Stimulated activated CD8-positive, alpha-beta memory T cell treated with anti-CD3 and anti-CD28 coated beads, Interleukin-4, amount 100 ng/mL, for 24 hours (primary cell): ENCODE data around the gene SYTL4.

Experiments used
- DNase-seq: peaks from one replicate; pipeline ENCODE4 v3.0.0-alpha.2; 2020; ENCODE audit warnings: low read depth

The SYTL4 gene

DNA sequence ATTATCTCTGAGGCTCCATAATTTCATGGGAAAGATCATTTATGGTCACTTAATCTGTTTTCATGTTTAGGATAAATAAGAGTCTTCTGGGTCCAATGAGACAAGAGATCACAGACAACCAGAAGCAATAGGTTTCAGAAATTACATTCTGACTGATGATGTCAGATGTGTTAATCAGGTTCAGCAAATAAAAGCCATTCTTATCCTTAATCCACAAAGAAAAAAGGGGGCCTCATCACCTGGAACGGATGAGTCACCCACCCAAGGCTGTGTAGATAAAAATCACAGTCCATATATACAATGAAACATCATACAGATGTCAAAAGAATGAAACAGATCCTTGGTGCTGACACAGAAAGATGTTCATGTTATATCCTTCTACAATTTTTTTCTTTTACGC is 36.6 kb downstream of the SYTL4 start:
- no peak for DNase-seq

DNA sequence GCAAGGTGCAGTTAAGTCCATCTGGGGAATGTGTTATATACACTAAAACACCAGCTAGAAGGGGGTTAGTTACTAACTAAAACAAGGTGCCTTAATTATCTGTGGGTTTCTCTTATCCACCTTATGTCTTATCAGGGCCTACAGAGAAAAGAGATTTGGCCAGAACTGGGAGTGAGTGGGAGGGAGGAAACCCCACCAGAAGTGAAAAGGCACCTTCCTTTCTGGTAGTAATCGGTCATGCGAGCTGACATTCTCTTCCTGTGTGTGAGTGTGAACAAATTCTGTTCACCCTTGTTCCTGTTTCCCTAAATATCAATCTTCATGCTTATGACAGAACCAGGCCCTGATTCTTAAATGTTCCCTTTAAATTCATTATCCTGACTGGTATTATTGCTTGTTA is 44.4 kb downstream of the SYTL4 start:
- no peak for DNase-seq

DNA sequence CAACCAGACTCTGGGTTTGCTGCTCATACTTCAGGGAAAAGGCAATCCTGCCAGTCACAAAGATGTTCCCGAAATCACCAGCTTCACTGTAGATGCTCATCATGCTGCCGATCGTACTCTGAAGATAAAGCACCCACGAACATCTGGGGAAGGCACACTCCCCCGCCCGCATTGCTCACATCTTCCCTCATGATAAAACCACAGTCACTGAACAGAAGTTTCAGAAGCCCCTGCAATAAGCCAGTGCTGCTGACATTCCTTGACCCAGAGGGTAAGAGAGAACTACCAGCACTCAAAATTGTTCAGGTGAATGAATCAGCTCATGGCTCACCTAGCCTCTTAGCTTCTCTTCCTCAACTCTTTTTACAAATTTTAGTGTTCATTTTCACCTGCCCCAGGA is 44.8 kb downstream of the SYTL4 start:
- no peak for DNase-seq

GRCh38 chrX:100685997-100686305 is 46.0 kb downstream of the SYTL4 start:
- DNase-seq, result no peak

DNA sequence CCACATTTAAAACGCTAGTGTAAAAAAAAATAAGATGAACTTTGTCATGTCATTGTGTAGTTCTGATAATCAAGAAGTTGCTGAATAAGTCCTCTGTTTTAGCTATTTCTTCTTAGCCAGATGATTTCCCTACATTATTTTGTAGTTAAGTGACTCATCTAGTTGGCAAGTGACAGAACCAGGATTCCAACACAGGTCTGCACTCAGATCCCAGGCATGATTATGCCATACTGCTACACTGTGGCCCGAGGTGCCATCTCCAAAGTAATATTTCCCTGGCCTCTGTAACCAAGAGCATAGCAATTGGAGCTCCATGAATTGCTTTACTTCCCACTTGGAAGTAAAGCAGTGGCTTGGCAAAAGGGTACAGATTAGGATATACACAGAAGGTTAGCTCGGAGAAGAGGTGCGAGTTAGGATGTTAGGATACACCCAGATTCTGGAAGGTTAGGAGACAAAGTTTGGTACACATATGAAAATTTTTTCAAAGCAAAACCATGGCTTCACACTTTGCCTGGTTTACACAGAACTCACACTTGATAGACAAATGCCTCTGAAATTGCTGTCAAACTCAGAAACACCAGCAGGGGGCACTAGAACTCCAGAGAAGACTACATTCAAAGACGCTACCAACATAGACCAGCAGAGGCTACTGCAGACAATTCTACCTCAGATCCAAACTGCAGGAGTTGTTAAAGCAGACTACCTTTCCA is 46.5 kb downstream of the SYTL4 start:
- peak; percentile 27 for DNase-seq

GRCh38 chrX:100682939-100683338 is 49.0 kb downstream of the SYTL4 start:
- DNase-seq, result no peak

DNA sequence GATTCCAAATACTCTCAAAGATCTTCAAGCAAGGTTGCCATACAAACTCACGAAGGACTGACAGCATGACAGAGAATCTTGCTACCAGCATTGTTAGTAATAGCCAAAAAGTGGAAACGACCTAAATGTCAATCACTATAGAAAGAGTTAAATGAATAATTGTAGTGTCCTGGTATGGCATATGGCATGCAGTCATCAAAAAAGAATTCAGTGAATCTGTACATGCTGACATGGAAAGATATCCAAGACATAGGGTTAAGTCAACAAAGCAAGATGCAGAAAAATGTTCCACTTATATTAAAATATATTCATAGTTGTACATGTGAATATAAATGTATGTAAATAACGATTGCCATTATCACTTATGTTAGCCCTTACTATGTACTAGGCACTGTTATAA is 50.3 kb downstream of the SYTL4 start:
- DNase-seq, result no peak

DNA sequence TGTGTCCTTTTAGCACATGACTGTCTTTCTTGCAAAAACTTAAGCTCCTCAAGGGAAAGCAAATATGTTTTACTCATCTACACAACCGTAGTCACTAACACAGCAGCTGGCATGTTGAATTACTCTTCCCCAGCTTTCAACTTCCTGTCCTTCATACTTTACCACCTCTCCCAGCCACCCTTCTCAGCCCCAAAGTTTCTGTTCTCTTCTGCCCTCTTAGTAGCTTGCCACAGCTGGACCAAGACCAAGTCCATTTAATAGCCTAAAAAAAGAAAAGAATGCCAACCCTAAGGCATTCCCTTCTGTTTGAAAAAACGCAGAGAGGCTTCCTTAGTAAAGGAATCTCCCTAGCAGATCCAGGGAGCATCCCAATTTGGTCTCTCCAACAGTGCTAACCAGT is 51.2 kb downstream of the SYTL4 start:
- no peak for DNase-seq

DNA sequence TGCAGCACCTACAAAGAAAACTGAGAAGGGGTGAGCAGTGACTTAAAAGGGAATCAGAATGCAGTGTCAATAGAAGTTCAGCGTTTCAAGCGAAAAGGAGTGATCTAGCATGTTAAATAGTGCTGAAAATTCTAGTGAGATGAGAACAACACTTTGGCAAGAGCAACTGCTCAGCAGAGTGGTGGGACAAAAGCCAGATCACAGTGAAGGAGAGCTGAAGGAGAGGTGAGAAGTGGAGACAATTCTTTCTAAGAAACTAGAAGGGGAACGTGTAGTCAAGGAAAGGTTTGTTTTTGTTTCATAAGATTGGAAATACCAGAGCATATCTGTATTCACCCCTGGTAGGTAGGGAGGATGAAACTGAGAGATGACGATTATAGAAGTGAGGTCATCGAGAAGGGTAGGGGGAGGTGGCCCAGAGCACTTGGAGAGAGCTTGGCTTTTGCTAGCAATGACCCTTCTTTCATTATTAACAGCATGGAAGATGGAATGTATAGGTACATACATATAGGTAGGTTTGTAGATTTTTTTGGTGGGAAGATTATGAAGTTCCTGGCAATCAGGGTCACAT is 54.2 kb downstream of the SYTL4 start:
- no peak for DNase-seq

DNA sequence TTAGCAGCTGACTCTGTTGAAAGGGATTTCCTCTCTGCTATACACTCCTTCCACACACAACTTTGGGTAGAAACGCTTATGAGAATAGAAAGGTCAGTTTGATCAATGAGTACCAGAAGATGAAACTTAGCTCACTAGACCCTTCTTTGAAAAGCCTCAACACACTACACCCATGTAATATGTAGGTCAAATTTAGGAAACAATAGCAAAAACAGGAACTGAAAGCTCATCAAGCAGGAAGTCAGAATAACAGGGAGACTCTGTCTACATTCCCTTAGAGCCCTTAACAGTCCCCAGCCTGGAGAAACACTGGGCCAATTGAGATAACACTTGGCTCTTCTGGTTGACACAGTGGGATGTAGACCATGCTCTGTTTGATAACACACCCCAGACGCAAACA is 57.2 kb downstream of the SYTL4 start:
- DNase-seq, result no peak

GRCh38 chrX:100673397-100673953 is 58.4 kb downstream of the SYTL4 start:
- no peak for DNase-seq

DNA sequence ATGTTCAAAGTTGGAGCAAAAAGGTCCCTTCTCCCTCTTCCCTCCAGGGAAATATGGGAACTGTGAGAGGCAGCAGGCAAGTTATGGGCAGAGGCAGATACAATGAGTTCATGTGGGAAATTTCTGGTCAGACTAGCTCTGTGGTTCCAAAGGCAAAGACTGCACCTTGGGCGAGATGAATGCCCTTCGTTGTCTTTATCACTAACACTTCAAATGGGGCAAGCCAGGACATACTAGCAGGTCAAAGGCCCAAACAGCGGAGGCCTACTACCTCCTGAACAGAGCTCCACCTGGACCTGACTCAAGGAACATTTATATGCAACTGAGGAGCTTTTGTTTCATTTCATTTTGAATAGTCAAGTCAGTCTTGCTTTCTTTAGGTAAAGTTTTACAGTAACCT is 59.0 kb downstream of the SYTL4 start:
- no peak for DNase-seq

- DNase-seq, result no peak
Measured at GRCh38 chrX:100663642-100664041, 68.3 kb downstream of the SYTL4 start.

DNA sequence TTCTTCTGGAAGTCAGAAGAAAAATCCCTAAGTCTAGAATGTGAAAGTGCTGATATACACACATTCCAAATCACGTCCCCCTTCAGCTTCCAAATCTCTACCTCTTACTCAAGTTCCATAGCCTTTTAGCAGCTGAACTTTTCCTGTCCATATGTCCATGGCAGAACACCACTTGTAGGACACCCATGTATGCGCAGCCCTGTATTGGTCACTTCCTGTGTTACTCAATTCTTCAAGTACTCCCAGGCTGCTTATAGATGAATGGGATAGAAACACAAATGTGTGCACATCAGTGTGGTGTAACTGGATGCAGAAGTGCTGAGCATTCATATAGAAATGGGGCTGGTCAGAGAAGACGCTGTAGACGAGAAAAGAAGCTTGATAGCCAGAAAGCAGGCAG is 69.1 kb downstream of the SYTL4 start:
- DNase-seq, result no peak

GRCh38 chrX:100662170-100662569 is 69.8 kb downstream of the SYTL4 start:
- DNase-seq, result no peak

DNA sequence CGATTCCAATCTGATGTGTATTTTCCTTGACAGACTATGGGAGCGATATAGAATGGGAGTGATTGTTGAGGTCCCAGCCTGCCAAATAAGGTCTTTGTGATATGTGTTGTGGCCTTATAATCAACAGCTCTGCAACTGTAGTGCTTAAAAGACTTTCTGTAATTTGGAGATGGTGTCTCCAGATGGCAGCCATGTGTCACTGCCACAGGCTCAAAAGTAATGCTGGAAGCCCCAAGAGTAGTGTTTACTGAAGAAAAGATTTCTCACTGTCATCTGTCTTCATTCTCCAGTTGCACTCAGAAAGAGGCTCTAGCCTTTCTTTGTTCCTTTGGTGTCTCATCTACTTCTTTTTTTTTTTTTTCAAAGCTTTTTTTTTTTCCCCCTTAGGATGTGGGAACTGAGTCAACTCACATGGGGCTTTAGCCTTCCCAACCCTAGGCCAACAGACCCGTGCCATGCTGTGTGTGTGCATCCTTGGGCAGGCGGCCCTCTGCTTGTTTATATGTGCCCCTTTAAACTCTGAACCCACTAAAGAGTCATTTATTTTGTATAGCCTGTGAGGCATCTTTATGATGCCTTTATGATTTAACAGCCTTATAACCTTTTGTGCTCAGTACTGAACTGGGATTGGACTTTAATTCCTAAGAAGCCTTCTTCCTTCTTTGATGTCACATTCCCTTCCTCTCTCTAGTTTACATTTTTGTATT is 72.3 kb downstream of the SYTL4 start:
- no peak for DNase-seq

- no peak for DNase-seq
Measured at GRCh38 chrX:100658941-100659381, 73.0 kb downstream of the SYTL4 start.

DNA sequence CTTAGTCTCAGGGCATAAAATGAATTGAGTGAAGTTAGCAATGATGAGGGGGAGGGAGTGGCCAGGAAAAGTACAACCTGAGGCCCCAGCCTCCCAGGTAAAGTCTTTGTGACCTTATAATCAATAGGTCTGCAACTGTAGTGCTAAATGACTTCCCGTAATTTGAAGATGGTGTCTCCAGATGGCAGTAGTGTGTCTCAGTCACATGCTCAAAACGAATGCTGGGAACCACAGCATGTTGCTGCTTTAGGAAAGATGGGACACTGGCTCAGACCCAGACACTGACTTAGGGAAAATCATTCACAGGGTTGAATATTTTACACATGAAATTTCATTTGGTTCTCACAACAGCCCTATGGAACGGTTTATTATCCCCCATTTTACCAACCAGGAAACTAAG is 77.7 kb downstream of the SYTL4 start:
- DNase-seq, result no peak

DNA sequence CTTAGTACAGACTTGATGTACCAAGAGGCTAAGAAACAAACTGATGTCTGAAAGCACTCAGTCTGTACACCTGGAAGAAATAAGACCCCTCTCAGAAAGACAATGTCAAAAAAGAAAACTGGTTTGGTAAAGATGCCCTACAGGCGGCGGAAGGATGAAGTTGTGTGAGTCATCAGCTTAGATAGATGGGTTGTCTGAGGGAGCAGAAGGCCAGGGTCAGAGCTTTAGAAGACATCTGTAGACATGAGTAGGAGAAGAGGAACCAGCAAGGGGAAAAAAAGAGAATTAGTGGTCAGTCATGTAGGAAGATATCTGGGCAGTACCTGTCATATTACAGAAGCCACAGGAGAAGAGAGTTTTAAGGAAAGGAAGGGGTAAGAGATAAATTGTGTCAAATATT is 79.7 kb downstream of the SYTL4 start:
- DNase-seq, result no peak

DNA sequence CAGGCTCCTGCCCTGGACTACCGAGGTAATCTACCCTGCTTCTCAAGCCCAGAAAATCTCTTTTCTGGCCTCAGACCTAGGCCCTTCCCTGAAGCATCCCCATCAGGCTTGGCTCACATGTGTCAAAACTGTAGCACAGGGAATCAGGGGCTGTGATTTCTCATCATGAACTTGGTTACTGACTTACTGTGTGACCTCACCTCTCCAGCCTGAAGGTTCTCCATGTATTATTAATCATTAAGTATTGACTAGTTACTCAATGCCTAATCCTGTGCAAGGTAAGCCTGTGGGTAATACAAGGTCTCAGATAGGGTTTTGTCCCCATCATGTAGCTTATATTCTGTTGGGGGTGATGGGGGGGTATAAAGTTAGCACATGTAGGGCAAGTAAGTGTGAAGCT is 81.1 kb downstream of the SYTL4 start:
- no peak for DNase-seq

- no peak for DNase-seq
Measured at GRCh38 chrX:100649550-100650356, 82.2 kb downstream of the SYTL4 start.
